Stomach (tissue), 4 donors: ENCODE measurements around the gene SAP30L.

Experiments used
- EP300 ChIP-seq: sonication (generic); formaldehyde crosslinking; IDR thresholded peaks from one replicate; pipeline ENCODE4 v1.6.1; 2017; ENCODE audit warnings: antibody characterized with exemption
- POLR2A ChIP-seq, 4 donors: fragments of 450-650 bp; IDR thresholded peaks; one replicate each; pipeline ENCODE4 v1.6.1; 2016; ENCODE audit warnings: antibody characterized with exemption in 4 of 4, control low read depth in 2 of 4, mild to moderate bottlenecking in 1 of 4, moderate library complexity in 1 of 4
- TF ChIP-seq, protein P1 (sequence below), 7 experiments: fragments of 450-650 bp in 4 of 7; fragments of 200-600 bp in 3 of 7; sonication (generic) in 3 of 7; IDR thresholded peaks; one replicate each; pipeline ENCODE4 v1.5.1; 2016 to 2019; ENCODE audit warnings: antibody characterized with exemption in 7 of 7, control low read depth in 2 of 7, mild to moderate bottlenecking in 1 of 7

DNA sequence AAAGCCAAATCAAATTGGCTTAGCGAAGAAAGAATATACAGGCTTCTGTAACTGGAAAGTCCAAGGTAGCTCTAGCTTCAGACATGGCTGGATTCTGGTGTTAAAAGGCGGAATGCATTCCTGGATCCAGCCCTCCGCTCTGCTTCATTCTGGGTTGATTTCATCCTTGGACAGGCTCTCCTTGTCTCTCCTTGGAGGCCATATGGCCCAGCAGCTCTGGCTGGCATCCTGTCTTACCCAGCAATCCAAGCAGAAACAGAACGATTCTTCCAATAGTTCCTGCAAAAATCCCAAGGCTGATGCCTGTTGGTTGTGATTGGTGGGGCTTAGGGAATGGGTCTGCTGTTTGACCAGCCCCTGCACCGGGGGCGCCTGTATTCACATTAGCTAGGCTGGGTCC lies 37.0 kb upstream of the SAP30L start:
- TF ChIP-seq, protein P1, sequence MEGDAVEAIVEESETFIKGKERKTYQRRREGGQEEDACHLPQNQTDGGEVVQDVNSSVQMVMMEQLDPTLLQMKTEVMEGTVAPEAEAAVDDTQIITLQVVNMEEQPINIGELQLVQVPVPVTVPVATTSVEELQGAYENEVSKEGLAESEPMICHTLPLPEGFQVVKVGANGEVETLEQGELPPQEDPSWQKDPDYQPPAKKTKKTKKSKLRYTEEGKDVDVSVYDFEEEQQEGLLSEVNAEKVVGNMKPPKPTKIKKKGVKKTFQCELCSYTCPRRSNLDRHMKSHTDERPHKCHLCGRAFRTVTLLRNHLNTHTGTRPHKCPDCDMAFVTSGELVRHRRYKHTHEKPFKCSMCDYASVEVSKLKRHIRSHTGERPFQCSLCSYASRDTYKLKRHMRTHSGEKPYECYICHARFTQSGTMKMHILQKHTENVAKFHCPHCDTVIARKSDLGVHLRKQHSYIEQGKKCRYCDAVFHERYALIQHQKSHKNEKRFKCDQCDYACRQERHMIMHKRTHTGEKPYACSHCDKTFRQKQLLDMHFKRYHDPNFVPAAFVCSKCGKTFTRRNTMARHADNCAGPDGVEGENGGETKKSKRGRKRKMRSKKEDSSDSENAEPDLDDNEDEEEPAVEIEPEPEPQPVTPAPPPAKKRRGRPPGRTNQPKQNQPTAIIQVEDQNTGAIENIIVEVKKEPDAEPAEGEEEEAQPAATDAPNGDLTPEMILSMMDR (IDR thresholded peaks at IDR 0.05): no peak
- no peak for TF ChIP-seq POLR2A (IDR thresholded peaks at IDR 0.05)
- TF ChIP-seq EP300: no peak
